ENCODE measurements around the gene COQ10A. TPM values are rescaled to one million over a fixed set of nuclear protein-coding genes. Genes with fewer than 3 reads are reported as not detected.

COQ10A gene
- total and polyA plus RNA-seq, 4 donors, result 5.8 to 18.1 (median 12.4) TPM

DNA sequence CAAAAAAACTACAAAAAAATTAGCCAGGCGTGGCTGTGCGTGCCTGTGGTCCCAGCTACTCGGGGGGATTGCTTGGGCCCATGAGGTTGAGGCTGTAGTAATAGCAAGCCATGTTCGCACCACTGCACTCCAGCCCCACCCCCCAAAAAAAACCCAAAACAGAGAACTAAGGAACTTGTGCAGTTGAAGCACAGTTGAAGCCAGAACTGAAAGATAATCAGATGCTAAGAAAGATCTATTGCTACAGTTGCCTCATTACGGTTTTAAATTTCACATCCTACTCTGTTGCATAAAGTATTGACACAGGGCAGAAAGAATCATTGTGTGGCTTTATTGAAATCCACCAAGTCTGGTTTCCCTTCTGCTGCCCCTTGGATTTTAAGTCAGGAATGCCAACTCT, 29.6 kb downstream of the COQ10A start:
- Histone ChIP-seq H3K9me3 (ENCODE audit: control insufficient read depth in 4 of 4, insufficient read depth in 3 of 4, low read length in 3 of 4) (no peaks in the 10 kb centered on the region), H3K4me3 (no peak overlapping the region), H3K27me3 (ENCODE audit: control insufficient read depth in 3 of 3, insufficient read depth in 3 of 3, low read length in 2 of 3) (no peaks in the 10 kb centered on the region), H3K4me1 (ENCODE audit: control insufficient read depth in 5 of 5, insufficient read depth in 5 of 5, low read length in 5 of 5) (peaks cover 0 to 28% (median 15%) of the 10 kb centered on the region in 5 donors), H3K27ac (ENCODE audit: low read depth in 1 of 2, low read length in 1 of 2) (no peak overlapping the region), H3K9ac (ENCODE audit: insufficient read depth in 1 of 2, low read length in 2 of 2) (no peak overlapping the region), H3K36me3 (ENCODE audit: control insufficient read depth in 4 of 4, insufficient read depth in 4 of 4, low read length in 4 of 4) (peaks cover 4 to 14% (median 6%) of the 10 kb centered on the region in 4 donors)
- no peak for TF ChIP-seq CTCF (IDR thresholded peaks at IDR 0.05; ENCODE audit: control extremely low read depth, extremely low read depth)
- ATAC-seq (ENCODE audit: insufficient read depth, low FRiP score), result no peak
- DNase-seq, result no peak
- WGBS, 2 donors, result 47 to 67% methylated on average over 5 of the region's 5 CpGs

DNA sequence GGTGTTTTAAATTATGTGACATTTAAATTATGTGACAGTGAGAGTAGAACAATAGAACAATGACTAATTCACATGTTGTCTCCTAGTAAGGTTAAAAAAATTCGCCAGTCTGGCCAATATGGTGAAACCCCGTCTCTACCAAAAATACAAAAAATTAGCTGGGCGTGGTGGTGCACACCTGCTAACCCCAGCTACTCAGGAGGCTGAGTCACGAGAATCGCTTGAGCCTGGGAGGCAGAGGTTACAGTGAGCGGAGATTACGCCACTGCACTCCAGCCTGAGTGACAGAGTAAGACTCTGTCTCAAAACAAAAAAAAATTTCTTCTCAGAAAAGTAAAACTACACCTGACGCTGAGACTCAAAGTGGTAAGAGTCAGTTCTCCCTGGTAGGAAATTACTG, 30.7 kb downstream of the COQ10A start:
- 82 to 91% methylated on average over 8 of the region's 8 CpGs for WGBS, 2 donors
- Histone ChIP-seq H3K36me3 (ENCODE audit: control insufficient read depth in 4 of 4, insufficient read depth in 4 of 4, low read length in 4 of 4) (peaks cover 0 to 10% (median 4%) of the 10 kb centered on the region in 4 donors), H3K9me3 (ENCODE audit: control insufficient read depth in 4 of 4, insufficient read depth in 3 of 4, low read length in 3 of 4) (no peaks in the 10 kb centered on the region), H3K4me3 (no peak overlapping the region), H3K9ac (ENCODE audit: insufficient read depth in 1 of 2, low read length in 2 of 2) (no peak overlapping the region), H3K4me1 (ENCODE audit: control insufficient read depth in 5 of 5, insufficient read depth in 5 of 5, low read length in 5 of 5) (peaks cover 0 to 26% (median 13%) of the 10 kb centered on the region in 5 donors), H3K27ac (ENCODE audit: low read depth in 1 of 2, low read length in 1 of 2) (no peak overlapping the region), H3K27me3 (ENCODE audit: control insufficient read depth in 3 of 3, insufficient read depth in 3 of 3, low read length in 2 of 3) (no peaks in the 10 kb centered on the region)
- no peak for DNase-seq
- no peak for TF ChIP-seq CTCF (IDR thresholded peaks at IDR 0.05; ENCODE audit: control extremely low read depth, extremely low read depth)
- ATAC-seq (ENCODE audit: insufficient read depth, low FRiP score), result no peak

DNA sequence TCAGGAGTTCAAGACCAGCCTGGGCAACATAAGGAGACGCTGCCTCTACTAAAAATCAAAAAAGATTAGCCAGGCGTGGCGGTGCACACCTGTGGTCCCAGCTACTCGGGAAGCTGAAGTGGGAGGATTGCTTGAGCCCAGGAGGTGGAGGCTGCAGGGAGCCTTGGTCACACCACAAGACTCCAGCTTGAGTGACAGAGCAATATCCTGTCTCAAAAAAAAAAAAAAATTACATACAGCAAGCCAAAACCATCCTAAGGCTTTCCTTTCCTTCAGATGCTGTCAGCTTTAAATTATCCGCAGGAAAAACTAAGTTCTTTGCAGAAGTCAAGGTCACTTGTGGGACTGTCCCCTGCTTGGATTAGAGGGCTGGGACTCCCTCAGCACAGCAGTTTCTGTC, 32.1 kb downstream of the COQ10A start:
- TF ChIP-seq CTCF (IDR thresholded peaks at IDR 0.05; ENCODE audit: control extremely low read depth, extremely low read depth), result no peak
- ATAC-seq (ENCODE audit: insufficient read depth, low FRiP score), result no peak
- no peaks in the 10 kb centered on the region for H3K9me3 ChIP-seq (ENCODE audit: control insufficient read depth in 4 of 4, insufficient read depth in 3 of 4, low read length in 3 of 4)
- H3K4me3 ChIP-seq, result peak overlapping the region; percentile 91
- H3K36me3 ChIP-seq (ENCODE audit: control insufficient read depth in 4 of 4, insufficient read depth in 4 of 4, low read length in 4 of 4), result peaks cover 0 to 13% (median 4%) of the 10 kb centered on the region in 4 donors
- DNase-seq, result no peak
- WGBS, 2 donors, result 63 to 74% methylated on average over 5 of the region's 5 CpGs
- H3K27ac ChIP-seq (ENCODE audit: low read depth in 1 of 2, low read length in 1 of 2), result peak overlapping the region in 1 of 2 donors; percentile 95
- H3K4me1 ChIP-seq (ENCODE audit: control insufficient read depth in 5 of 5, insufficient read depth in 5 of 5, low read length in 5 of 5), result peaks cover 0 to 22% (median 13%) of the 10 kb centered on the region in 5 donors
- no peak overlapping the region for H3K9ac ChIP-seq (ENCODE audit: insufficient read depth in 1 of 2, low read length in 2 of 2)
- no peaks in the 10 kb centered on the region for H3K27me3 ChIP-seq (ENCODE audit: control insufficient read depth in 3 of 3, insufficient read depth in 3 of 3, low read length in 2 of 3)

GRCh38 chr12:56299308-56299852, 32.6 kb downstream of the COQ10A start:
- WGBS, 2 donors, result 0 to 1% methylated on average over 10 of the region's 10 CpGs
- ATAC-seq (ENCODE audit: insufficient read depth, low FRiP score), result peak; percentile 8

More at GRCh38 chr12:56299308-56299852, 32.6 kb downstream of the COQ10A start:
- Histone ChIP-seq H3K36me3 (ENCODE audit: control insufficient read depth in 4 of 4, insufficient read depth in 4 of 4, low read length in 4 of 4) (peaks cover 0 to 14% (median 3%) of the 10 kb centered on the region in 4 donors), H3K4me1 (ENCODE audit: control insufficient read depth in 5 of 5, insufficient read depth in 5 of 5, low read length in 5 of 5) (peaks cover 0 to 22% (median 13%) of the 10 kb centered on the region in 5 donors), H3K9ac (ENCODE audit: insufficient read depth in 1 of 2, low read length in 2 of 2) (peak overlapping the region in 1 of 2 donors; percentile 73), H3K27me3 (ENCODE audit: control insufficient read depth in 3 of 3, insufficient read depth in 3 of 3, low read length in 2 of 3) (no peaks in the 10 kb centered on the region), H3K27ac (ENCODE audit: low read depth in 1 of 2, low read length in 1 of 2) (peak overlapping the region; percentile 95 to 97), H3K4me3 (peak overlapping the region; percentile 91), H3K9me3 (ENCODE audit: control insufficient read depth in 4 of 4, insufficient read depth in 3 of 4, low read length in 3 of 4) (no peaks in the 10 kb centered on the region)
- TF ChIP-seq CTCF (IDR thresholded peaks at IDR 0.05; ENCODE audit: control extremely low read depth, extremely low read depth), result no peak
- no peak for DNase-seq
